Esophagus muscularis mucosa (tissue), 4 donors: ENCODE results near the gene BTG4.

ENCODE experiments used
- CTCF ChIP-seq, 3 experiments: fragments of 200-600 bp in 2 of 3; fragments of 450-650 bp in 1 of 3; sonication (generic) in 2 of 3; IDR thresholded peaks; one replicate each; pipeline ENCODE4 v1.5.1; 2017 to 2019; ENCODE audit warnings: antibody characterized with exemption in 3 of 3, mild to moderate bottlenecking in 2 of 3, moderate library complexity in 1 of 3
- EP300 ChIP-seq: sonication (generic); formaldehyde crosslinking; IDR thresholded peaks from one replicate; pipeline ENCODE4 v1.6.1; 2017; ENCODE audit warnings: antibody characterized with exemption
- POLR2AphosphoS5 ChIP-seq, 2 donors: sonication (generic); formaldehyde crosslinking; IDR thresholded peaks; one replicate each; pipeline ENCODE4 v1.6.1; 2017; ENCODE audit warnings: antibody characterized with exemption in 2 of 2

- TF ChIP-seq CTCF (IDR thresholded peaks at IDR 0.05), result no peak
- no peak for TF ChIP-seq EP300
- no peak for TF ChIP-seq POLR2AphosphoS5 (IDR thresholded peaks at IDR 0.05)
These were observed 62.3 kb downstream of the BTG4 start for GRCh38 chr11:111449696-111450479.
